Body of pancreas (tissue), 4 donors: ENCODE data around the gene EPS15. TPM values are rescaled to one million over a fixed set of nuclear protein-coding genes. Genes with fewer than 3 reads are reported as not detected.

Source experiments
- ATAC-seq: fragments of 150-250 bp; one replicate; pipeline ENCODE4 v1.9.1; 2016
- DNase-seq, 4 donors: peaks; one replicate each; pipeline ENCODE4 v3.0.0-alpha.2; 2019
- H3K27ac ChIP-seq, 4 donors: fragments of 200-600 bp; sonication (generic); 1 replicate in 3 of 4; 2 replicates in 1 of 4; pipeline versions ENCODE4 v1.5.1 to v1.6.1; 2016 to 2019; ENCODE audit warnings: mild to moderate bottlenecking in 1 of 4, mixed read lengths in 1 of 4, moderate library complexity in 1 of 4
- H3K27me3 ChIP-seq, 2 donors: fragments of 200-600 bp; sonication (generic); one replicate each; pipeline ENCODE4 v1.6.0; 2016; ENCODE audit warnings: mild to moderate bottlenecking in 1 of 2
- H3K36me3 ChIP-seq, 2 donors: fragments of 200-600 bp; sonication (generic); replicated peaks in 1 of 2; 2 replicates each; pipeline ENCODE4 v1.5.1; 2016; ENCODE audit warnings: low read depth in 2 of 2; ENCODE audit not compliant: insufficient read depth in 1 of 2
- H3K4me1 ChIP-seq: fragments of 200-600 bp; sonication (generic); one replicate; pipeline ENCODE4 v1.6.0; 2016
- H3K4me3 ChIP-seq, 2 donors: fragments of 200-600 bp; sonication (generic); 1 replicate in 1 of 2; 2 replicates in 1 of 2; pipeline ENCODE4 v1.5.1; 2016 to 2019
- H3K9me3 ChIP-seq, 3 donors: fragments of 200-600 bp; sonication (generic); 1 replicate in 2 of 3; 2 replicates in 1 of 3; pipeline ENCODE4 v1.5.1; 2016
- CTCF ChIP-seq, 7 experiments: fragments of 450-650 bp in 4 of 7; fragments of 200-600 bp in 3 of 7; sonication (generic) in 3 of 7; IDR thresholded peaks; one replicate each; pipeline ENCODE4 v1.5.1; 2016 to 2019; ENCODE audit warnings: antibody characterized with exemption in 7 of 7
- POLR2A ChIP-seq, 3 donors: fragments of 450-650 bp; IDR thresholded peaks; one replicate each; pipeline ENCODE4 v1.6.1; 2016; ENCODE audit warnings: antibody characterized with exemption in 3 of 3, mild to moderate bottlenecking in 2 of 3
- WGBS, 2 donors: methylation state at CpG; one replicate each; pipeline ENCODE4 v1.1.5; 2017; 5-methylcytosine and 5-hydroxymethylcytosine counted together
- intact Hi-C: fragments of 100-400 bp; cut with DNase I; formaldehyde crosslinking; loops from one replicate; pipeline ENCODE4 v1.15.1; 2023
- total RNA-seq, 2 donors: library from RNA; depleted of rRNA; stranded (reverse); fragments of >200 nt; gene quantifications; one replicate each; pipeline ENCODE4 v1.1.0, GENCODE V29; 2016

Gene EPS15
- total RNA-seq, 2 donors from 2014 or later, result 37.4 to 46.8 TPM

- TF ChIP-seq CTCF (IDR thresholded peaks at IDR 0.05) (peak in 1 of 7 experiments; percentile 8), POLR2A (IDR thresholded peaks at IDR 0.05) (peak; percentile 89 to 94 (median 92))
- 11 to 28% methylated on average over 6 to 26 of the region's 26 CpGs for WGBS, 2 donors
- Histone ChIP-seq H3K36me3 (no peaks in the 10 kb centered on the region), H3K4me1 (peaks cover 26% of the 10 kb centered on the region), H3K27me3 (no peaks in the 10 kb centered on the region), H3K4me3 (no peak overlapping the region), H3K9me3 (no peaks in the 10 kb centered on the region), H3K27ac (peak overlapping the region; percentile 83 to 93 (median 87))
- intact Hi-C loops, result no loop called here
- peak; percentile 89 to 97 (median 96) for DNase-seq
- peak; percentile 93 for ATAC-seq
Measured at GRCh38 chr1:51329443-51330325, 189.4 kb downstream of the EPS15 start.

- intact Hi-C loops, result no loop called here
- H3K9me3 ChIP-seq, result no peaks in the 10 kb centered on the region
- H3K4me1 ChIP-seq, result peaks cover 26% of the 10 kb centered on the region
- WGBS, 2 donors, result 68 to 77% methylated on average over 4 of the region's 4 CpGs
- H3K27me3 ChIP-seq, result no peaks in the 10 kb centered on the region
- H3K27ac ChIP-seq, result peak overlapping the region; percentile 83 to 93 (median 87)
- no peak for TF ChIP-seq POLR2A (IDR thresholded peaks at IDR 0.05)
- no peak for TF ChIP-seq CTCF (IDR thresholded peaks at IDR 0.05)
- no peak for ATAC-seq
- no peaks in the 10 kb centered on the region for H3K36me3 ChIP-seq
- no peak overlapping the region for H3K4me3 ChIP-seq
- DNase-seq, result no peak
Measured at GRCh38 chr1:51328926-51329325, 190.1 kb downstream of the EPS15 start.

- H3K36me3 ChIP-seq, result no peaks in the 10 kb centered on the region
- no peaks in the 10 kb centered on the region for H3K9me3 ChIP-seq
- 94 to 95% methylated on average over 3 of the region's 3 CpGs for WGBS, 2 donors
- H3K27me3 ChIP-seq, result no peaks in the 10 kb centered on the region
- intact Hi-C loops, result no loop called here
- H3K27ac ChIP-seq, result no peak overlapping the region
- no peak for TF ChIP-seq CTCF (IDR thresholded peaks at IDR 0.05)
- peaks cover 26% of the 10 kb centered on the region for H3K4me1 ChIP-seq
- no peak for DNase-seq
- no peak overlapping the region for H3K4me3 ChIP-seq
- no peak for ATAC-seq
Measured at GRCh38 chr1:51328279-51328678, 190.8 kb downstream of the EPS15 start.

- no peaks in the 10 kb centered on the region for H3K9me3 ChIP-seq
- TF ChIP-seq CTCF (IDR thresholded peaks at IDR 0.05), result no peak
- no peak for TF ChIP-seq POLR2A (IDR thresholded peaks at IDR 0.05)
- 89% methylated on average over 5 of the region's 5 CpGs for WGBS, 2 donors
- no peak for DNase-seq
- H3K4me1 ChIP-seq, result peaks cover 26% of the 10 kb centered on the region
- H3K4me3 ChIP-seq, result no peak overlapping the region
- H3K27ac ChIP-seq, result no peak overlapping the region
- ATAC-seq, result no peak
- intact Hi-C loops, result no loop called here
- no peaks in the 10 kb centered on the region for H3K36me3 ChIP-seq
- H3K27me3 ChIP-seq, result no peaks in the 10 kb centered on the region
Measured at GRCh38 chr1:51327386-51327785, 191.7 kb downstream of the EPS15 start.

- H3K27me3 ChIP-seq, result no peaks in the 10 kb centered on the region
- no peak overlapping the region for H3K27ac ChIP-seq
- ATAC-seq (no peak), DNase-seq (no peak)
- no peaks in the 10 kb centered on the region for H3K36me3 ChIP-seq
- no peak for TF ChIP-seq POLR2A (IDR thresholded peaks at IDR 0.05)
- no peak for TF ChIP-seq CTCF (IDR thresholded peaks at IDR 0.05)
- intact Hi-C loops, result no loop called here
- no peak overlapping the region for H3K4me3 ChIP-seq
- H3K4me1 ChIP-seq, result peaks cover 26% of the 10 kb centered on the region
- 80 to 94% methylated on average over 8 of the region's 8 CpGs for WGBS, 2 donors
- H3K9me3 ChIP-seq, result no peaks in the 10 kb centered on the region
Measured at GRCh38 chr1:51326839-51327238, 192.2 kb downstream of the EPS15 start.
